ENCODE measurements around the gene TBC1D14.
"Not testable (repeated sequence)": the region's sequence is repeated elsewhere in the genome, so short reads cannot be mapped to it uniquely, and the experiment has no call there.

The TBC1D14 gene

GRCh38 chr4:6977846-6978245 lies 68.2 kb downstream of the TBC1D14 start:
- not testable (repeated sequence) for DNase-seq

GRCh38 chr4:6983544-6984142 lies 74.0 kb downstream of the TBC1D14 start:
- DNase-seq = no peak

DNA sequence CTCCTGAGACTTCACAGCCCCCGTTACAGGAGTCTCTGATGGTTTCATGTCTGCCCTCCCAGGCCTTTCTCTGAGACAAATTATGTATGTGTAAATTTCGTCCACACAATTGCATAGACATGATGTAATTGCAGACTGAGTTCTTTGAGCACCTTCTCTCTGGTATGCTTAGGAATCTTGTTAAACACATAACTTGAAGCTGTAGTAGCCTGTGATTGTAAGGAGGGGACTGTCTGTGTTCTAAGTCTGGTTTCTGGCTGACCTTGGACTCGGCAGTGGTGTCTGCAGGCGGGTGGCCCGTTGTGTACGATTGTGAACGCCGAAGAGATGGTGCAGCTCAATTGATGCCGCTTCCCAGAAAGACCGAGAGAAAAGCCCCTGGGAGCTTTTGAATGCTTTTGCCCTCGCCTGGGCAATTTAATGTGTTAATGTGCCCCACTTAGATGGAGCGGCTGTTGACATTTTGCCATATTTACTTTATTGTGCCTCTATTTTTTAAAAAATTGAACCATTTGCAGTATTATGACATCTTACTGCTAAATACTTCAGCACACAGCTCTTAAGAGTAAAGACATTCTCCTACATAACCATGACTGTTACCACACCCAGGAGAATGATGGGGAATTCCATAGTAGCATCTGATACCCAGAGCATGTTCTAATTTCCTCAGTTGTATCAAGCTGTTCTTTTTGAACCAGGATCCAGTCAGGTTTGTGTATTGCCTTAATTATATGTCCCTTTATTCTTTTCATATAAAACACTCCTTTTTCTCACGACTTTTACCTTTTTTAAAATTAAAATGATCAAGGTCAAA lies 75.2 kb downstream of the TBC1D14 start:
- no peak for DNase-seq

DNA sequence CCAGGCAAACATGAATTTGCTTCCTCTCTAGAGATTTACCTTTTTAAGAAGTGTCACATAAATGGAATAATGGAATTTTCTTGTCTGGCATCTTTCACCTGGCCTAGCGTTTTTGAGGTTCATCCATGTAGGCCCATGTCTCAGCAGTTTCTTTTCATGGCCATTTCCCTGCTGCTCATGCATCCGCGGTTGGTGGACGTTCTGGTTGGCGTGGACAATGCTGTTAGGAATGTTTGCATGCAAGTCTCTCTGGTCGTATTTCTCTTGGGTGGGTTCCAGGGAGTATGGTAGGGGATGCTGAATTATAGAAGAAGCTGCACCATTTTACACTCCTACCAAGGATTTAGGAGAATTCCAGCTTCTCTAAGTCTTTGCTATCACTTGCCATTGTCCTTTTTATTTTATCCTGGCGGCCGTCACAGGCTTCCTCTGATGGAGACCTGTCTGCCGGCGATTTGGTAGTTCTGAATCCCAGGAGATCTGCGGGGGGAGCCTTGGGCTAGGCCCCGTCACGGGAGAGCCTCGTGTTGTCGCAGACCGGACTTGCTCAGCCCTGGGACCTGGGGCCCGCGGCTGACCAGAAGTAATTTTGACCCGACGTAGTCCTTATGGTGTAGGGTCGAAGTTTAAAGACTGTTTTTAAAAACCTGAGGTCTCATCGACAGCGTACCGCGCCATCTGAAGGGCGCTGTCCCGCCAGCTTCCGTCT lies 76.6 kb downstream of the TBC1D14 start:
- DNase-seq = peak; percentile 70

- peak; percentile 92 for DNase-seq
Observed at GRCh38 chr4:6986781-6987587, 77.4 kb downstream of the TBC1D14 start.

- DNase-seq = peak; percentile 11
Observed at GRCh38 chr4:6987588-6987961, 77.9 kb downstream of the TBC1D14 start.

DNA sequence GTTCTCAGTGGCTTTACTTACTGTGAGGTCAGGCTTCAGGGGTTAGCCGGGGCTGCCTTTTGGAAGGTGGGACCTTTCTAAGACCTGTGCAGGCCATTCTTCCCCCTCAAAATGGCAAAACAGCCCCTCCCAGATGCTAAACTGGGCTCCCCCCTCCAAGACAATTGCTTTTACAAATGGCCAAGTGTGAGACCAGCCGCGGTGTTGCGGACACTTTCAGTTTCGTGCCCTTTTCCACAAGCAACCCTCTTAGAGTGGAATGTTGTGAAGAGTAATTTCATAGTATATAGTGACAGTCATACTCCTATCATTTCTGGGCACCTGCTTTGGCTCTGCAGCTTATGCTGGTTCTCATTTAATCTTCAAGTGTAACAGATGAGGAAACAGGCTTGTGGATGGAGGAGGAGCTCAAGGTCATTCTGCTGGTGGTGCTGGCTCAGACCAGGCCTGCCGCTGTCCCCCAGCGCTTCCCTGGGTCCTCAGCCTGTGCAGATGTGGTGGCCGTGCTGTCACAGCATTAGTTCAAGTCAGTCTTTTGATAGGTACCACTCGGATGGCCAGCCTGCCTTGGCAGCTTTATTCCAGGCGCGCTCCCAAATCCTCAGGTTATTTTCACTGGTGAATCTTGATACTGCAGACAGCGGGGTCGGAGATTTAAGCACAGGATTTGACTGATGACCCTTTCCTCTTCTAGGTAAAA lies 78.5 kb downstream of the TBC1D14 start:
- DNase-seq = no peak

DNA sequence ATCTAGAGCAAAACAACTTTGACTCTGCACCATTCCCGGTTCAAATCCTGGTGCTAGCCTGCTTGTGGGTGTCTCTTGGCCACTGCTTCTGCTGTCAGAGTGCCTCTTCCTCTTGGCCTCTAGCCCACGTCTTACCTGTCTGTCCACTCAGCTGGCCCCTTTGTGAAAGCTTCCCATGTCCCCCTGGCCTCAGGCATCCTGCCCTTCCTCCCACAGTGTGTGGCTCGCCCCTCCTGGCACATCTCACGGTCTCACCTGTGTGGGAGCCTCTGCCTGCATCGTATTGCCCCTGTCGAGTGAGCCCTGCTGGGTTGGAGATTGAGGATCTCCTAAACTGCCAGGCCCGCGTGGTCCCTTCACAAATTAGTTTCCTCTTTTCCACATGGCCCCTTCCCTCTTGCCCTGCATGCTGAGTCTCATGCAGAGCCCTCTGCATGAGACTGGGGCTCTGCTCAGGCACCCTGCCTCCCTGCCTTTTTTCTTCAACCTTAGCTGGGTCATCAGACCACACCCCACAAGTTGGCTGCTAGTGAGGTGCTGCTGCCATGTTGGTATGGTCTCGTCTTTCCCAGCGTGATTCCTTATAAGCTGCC lies 79.8 kb downstream of the TBC1D14 start:
- DNase-seq = no peak

GRCh38 chr4:6990661-6991060 lies 81.0 kb downstream of the TBC1D14 start:
- DNase-seq = no peak

DNA sequence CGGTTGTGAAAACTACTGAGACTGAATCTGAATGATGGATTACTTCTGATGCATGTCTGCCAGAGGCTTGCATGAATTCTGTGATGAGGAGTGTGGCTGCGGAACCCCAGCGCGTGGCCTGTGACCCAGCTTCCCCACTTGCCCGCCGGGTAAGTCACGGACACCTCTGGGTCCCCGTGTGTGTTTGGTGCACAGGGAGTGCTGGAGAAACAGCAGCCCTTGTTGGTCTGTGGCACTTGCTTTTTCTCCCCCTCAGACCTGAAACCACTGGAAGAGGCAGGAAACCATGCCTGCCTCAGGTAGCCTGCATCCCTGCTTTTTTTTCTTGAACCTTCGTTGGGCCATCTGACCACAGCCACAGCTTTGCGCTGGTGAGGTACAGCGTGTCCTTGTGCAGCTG lies 81.6 kb downstream of the TBC1D14 start:
- DNase-seq = no peak

GRCh38 chr4:6991771-6992557 lies 82.3 kb downstream of the TBC1D14 start:
- peak; percentile 78 for DNase-seq

DNA sequence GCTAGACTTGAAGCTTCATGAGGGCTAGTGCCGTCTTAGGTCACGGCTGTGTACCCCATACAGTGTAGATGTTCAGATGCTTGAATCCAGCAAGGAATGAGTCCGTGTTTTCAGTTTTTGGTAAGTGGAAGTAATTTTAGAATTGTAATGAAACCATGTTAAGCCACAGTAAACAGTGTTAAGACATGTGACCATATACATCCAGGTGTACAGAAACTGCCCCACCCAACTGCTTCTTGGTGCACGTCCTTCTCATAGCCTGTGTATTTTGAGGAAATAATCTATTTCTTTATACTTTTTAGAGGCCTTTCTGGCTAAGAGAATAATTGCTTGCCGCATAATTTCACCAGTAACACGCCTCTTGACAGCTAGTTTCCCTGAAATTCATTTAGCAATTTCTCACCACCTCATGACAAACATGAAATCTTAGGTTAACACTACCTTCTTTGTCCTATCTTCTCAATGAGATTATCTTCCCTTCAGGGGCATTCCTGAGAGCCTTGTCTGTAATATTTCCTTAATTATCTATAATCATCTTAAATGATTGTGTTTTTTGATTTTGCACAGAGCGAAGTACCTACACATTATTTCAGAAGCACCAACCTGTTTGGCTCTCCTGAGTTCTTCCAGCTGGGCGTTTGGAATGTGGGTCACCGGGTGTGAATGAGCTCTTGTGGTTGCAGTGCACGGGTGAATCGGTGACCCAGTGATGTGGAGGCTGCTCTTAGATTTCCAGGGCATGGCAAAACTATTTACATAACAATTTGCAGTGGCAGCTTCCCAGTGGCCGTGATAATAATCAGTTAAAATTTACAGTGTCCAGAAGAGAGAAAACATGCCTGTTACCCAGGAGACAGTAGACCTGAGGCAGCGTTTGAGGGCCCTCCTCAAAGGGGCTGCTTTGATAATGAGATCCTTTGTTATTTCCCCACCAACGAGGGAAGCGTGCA lies 83.4 kb downstream of the TBC1D14 start:
- no peak for DNase-seq

DNA sequence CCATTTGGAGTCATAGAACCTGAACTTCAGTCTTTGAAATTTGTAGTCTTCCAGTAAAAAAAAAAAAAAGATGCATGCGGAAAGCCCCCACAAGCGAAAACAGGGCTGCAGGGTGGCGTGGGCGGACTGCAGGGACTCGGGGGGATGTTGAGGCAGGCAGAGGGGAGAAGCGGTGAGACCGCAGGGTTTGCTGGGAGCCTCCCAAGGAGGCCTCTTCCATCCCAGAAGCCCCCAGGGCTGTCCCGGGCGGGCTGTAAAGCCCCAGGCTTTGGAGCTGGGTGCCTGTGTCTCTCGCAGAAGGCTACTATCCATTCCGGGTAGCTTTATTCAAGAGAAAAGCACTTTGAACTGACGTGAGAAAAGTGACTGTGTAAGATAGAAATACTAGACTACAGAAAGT lies 86.9 kb downstream of the TBC1D14 start:
- DNase-seq = no peak

DNA sequence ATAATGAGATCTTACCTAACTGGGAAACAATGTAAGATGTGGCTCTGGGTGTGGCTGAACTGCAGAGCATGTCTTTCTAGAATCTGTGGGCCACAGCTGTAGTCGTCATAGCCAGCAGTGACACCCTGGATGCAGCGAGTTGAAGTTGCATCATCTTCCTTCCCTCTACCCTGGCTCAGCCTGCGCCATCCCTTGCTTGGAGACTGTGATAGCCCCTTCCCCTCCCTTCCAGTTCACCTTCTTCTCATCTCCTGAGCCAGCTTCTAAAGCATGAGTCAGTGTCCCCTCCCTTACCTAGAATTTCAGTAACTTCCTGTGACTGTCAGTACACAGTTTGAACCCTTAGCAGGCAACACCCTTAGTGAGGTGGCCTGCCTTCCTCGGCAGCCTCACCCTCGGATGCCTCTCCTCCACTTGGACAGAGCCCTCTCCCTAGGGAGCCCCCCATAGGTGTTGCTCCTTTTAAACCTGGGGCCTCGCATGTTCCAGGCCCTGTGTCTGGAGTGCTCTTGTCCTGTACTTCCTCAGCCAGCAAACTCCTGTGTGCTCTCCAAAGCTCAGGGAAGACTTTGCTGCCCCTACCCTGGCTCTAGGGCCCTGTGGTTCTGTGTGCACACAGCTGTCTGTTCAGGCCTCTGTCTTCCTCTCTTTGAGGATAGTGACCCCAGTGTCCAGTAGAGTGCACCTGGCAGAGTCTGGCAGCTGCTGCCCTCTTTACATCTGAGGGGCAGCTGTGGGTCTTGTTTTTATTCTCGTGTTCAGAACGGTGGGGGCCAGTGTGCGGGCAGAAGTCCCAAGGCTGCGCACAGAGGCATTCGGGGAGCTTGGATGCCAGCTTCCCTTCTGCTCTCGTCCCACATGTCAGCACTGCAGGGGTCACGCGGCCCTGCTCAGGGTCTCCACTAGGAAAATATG lies 89.8 kb downstream of the TBC1D14 start:
- DNase-seq = no peak

DNA sequence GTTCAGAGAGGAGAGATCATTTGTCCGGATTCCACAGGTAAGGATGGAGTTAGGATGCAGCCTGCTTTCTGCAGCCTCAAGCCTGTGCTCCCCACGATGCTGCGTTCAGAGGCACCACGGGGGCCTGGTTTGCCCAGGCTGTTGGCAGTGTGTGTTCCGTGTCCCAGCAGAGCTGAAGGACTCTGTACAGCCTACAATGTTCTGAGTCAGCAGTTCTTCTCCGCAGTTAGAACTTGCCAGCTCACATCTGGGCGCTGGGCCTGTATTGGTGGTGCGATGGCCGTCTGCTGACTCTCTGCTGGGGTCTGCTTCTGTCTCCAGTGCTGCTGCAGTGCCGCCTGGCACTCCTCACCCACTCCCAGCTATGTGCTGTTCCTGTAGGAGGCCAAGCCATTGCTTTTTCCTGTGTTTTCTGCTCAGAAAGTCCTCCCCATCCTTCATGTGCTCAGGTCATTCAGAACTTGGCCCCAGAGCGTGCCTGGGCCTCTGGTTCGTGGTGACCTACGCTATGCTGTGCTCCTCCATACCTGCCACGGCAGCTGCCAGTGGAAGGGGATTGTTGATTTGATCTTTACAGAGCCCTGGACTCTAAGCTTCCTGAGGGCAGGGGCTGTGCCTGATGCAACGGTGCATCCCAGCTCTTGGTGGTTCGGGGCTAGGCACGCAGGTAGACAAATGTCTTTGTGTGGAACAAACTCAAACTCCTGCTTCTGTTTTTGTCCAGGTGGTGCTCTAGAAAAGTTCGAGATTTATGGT lies 91.0 kb downstream of the TBC1D14 start:
- no peak for DNase-seq

DNA sequence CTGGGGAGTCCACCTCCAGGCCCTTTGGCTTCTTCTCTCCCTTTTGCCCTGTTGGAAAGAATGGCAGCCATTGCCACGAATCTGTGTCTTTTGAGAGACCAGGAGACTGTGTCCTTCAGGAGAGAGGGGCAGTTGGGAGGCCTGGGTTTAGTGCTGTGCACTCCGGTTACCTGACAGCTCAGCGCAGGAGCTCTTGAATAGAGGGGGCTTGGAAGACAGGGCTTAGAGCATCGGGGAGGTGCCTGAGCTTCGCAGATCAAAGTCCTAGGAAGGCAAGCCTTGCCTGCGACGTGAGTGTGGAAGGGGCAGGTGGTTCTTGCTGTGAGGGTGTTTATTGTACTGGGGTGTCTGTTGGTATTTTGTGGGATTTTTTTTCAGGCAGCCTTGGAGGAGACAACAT lies 91.6 kb downstream of the TBC1D14 start:
- DNase-seq = no peak

GRCh38 chr4:7002336-7002735 lies 92.7 kb downstream of the TBC1D14 start:
- no peak for DNase-seq
